CD4-positive, alpha-beta T cell (primary cell): Measurements from ENCODE around the gene CENPT. TPM values are rescaled to one million over a fixed set of nuclear protein-coding genes. Genes with fewer than 3 reads are reported as not detected.

ENCODE experiments used
- ATAC-seq: fragments of 200-7000 bp; cut with Tn5 transposase; one replicate; pipeline ENCODE4 v1.10.0; 2022; ENCODE audit warnings: mild to moderate bottlenecking; ENCODE audit not compliant: poor library complexity
- CTCF ChIA-PET: fragments of 350-600 bp; sonication (Branson Sonifier 250); formaldehyde crosslinking; loops from one replicate; lab custom pipeline; 2021; ENCODE audit warnings: antibody characterized with exemption, inconsistent platforms; lab: Charles Lee
- POLR2A ChIA-PET: fragments of 350-600 bp; sonication (Branson Sonifier 250); formaldehyde crosslinking; loops from one replicate; lab custom pipeline; 2021; ENCODE audit warnings: antibody characterized with exemption, inconsistent platforms; lab: Charles Lee
- DNase-seq, 14 experiments: peaks; one replicate each; pipeline ENCODE4 v3.0.0-alpha.2; 2013 to 2020; ENCODE audit warnings: mixed read lengths in 2 of 14
- H3K27ac ChIP-seq, 2 donors: one replicate each; pipeline versions ENCODE4 v1.5.1 to v1.7.0; 2013; ENCODE audit warnings: low read length in 2 of 2, low read depth in 1 of 2, mild to moderate bottlenecking in 1 of 2
- H3K27me3 ChIP-seq, 2 experiments: 1 replicate in 1 of 2; 2 replicates in 1 of 2; pipeline versions ENCODE4 v1.6.1 to v1.7.0; 2013; ENCODE audit warnings: low read length in 2 of 2, control low read depth in 1 of 2, mild to moderate bottlenecking in 1 of 2, moderate library complexity in 1 of 2; ENCODE audit not compliant: insufficient read depth in 2 of 2, control insufficient read depth in 1 of 2
- H3K36me3 ChIP-seq: one replicate; pipeline ENCODE4 v1.6.1; 2013; ENCODE audit warnings: low read length, control low read depth; ENCODE audit not compliant: insufficient read depth
- H3K4me1 ChIP-seq: one replicate; pipeline ENCODE4 v1.6.1; 2013; ENCODE audit warnings: low read length, control low read depth; ENCODE audit not compliant: insufficient read depth
- H3K4me3 ChIP-seq: one replicate; pipeline ENCODE4 v1.5.1; 2013; ENCODE audit warnings: mild to moderate bottlenecking, low read length, moderate library complexity
- H3K9me3 ChIP-seq, 2 experiments: 1 replicate in 1 of 2; 2 replicates in 1 of 2; pipeline versions ENCODE4 v1.6.1 to v1.7.0; 2013; ENCODE audit warnings: low read length in 2 of 2, mild to moderate bottlenecking in 2 of 2, control low read depth in 1 of 2, moderate library complexity in 1 of 2; ENCODE audit not compliant: control insufficient read depth in 1 of 2, insufficient read depth in 1 of 2
- H3K27ac Mint-ChIP-seq: one replicate; pipeline ENCODE4 v1.8.0; 2020; ENCODE audit warnings: mixed read lengths
- H3K27me3 Mint-ChIP-seq: one replicate; pipeline ENCODE4 v1.8.0; 2021; ENCODE audit warnings: mixed read lengths
- H3K36me3 Mint-ChIP-seq: one replicate; pipeline ENCODE4 v1.8.0; 2021; ENCODE audit warnings: low read depth, mixed read lengths
- H3K4me1 Mint-ChIP-seq: one replicate; pipeline ENCODE4 v1.8.0; 2021; ENCODE audit warnings: low read depth, mixed read lengths
- H3K4me3 Mint-ChIP-seq: one replicate; pipeline ENCODE4 v1.8.0; 2020; ENCODE audit warnings: mild to moderate bottlenecking, mixed read lengths
- H3K9me3 Mint-ChIP-seq: one replicate; pipeline ENCODE4 v1.8.0; 2020; ENCODE audit warnings: mixed read lengths
- intact Hi-C, 2 experiments: fragments of 100-400 bp; cut with DNase I in 1 of 2; cut with micrococcal nuclease in 1 of 2; formaldehyde crosslinking; loops; one replicate each; pipeline versions ENCODE4 v1.15.1 to v1.9.0; 2023 to 2025; cut with DNase I, micrococcal nuclease
- total RNA-seq, 174 experiments: library from RNA in 2 of 174; stranded (reverse) in 2 of 174; gene quantifications; one replicate each; pipeline ENCODE4 v1.2.3 and lab custom pipeline; 2021 to 2026
- TF ChIP-seq, protein P1 (sequence below): fragments of 200-600 bp; IDR thresholded peaks from one replicate; pipeline ENCODE4 v1.8.0; 2022; ENCODE audit warnings: antibody characterized with exemption, mild to moderate bottlenecking

Gene CENPT
- total RNA-seq, 2 experiments from 2014 or later, result 77.5 to 84.1 TPM

DNA sequence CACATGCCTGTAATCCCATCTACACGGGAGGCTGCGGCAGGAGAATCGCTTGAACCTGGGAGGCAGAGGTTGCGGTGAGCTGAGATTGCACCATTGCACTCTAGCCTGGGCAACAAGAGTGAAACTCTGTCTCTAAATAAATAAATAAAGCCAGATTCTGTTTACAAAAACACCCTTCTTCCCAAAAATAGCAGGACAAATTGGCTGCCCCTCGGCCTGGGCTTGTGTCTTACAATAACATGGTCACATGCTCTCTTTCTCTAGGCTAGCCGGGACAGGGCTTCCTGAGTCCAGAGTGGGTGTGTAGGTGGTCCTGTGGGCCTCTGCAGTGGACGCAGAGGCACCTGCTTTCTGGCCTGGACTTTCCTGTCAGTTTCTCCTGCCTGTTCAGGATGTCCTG, 22.2 kb upstream of the CENPT start:
- Mint-ChIP-seq H3K4me3 (no peak overlapping the region), H3K36me3 (peaks cover 49% of the 10 kb centered on the region), H3K27me3 (no peaks in the 10 kb centered on the region), H3K4me1 (peaks cover 22% of the 10 kb centered on the region), H3K27ac (no peak overlapping the region), H3K9me3 (no peaks in the 10 kb centered on the region)
- H3K9me3 ChIP-seq, result no peaks in the 10 kb centered on the region
- H3K27ac ChIP-seq, result no peak overlapping the region
- DNase-seq (no peak), ATAC-seq (no peak)
- intact Hi-C loops, result loop anchor here in 1 of 2 experiments (5.0 kb wide), 1 partner anchor 37 kb away; no protein-coding TSS in a partner anchor
- H3K4me1 ChIP-seq, result peaks cover 25% of the 10 kb centered on the region
- CTCF ChIA-PET, result interaction anchor here (1.2 kb wide), 1 partner anchor 53 kb away, joined by 8 read pairs; no protein-coding TSS in a partner anchor
- no peak overlapping the region for H3K4me3 ChIP-seq
- no peaks in the 10 kb centered on the region for H3K27me3 ChIP-seq
- POLR2A ChIA-PET, result interaction anchor here (0.6 kb wide), 1 partner anchor 258 kb away, joined by 3 read pairs; no protein-coding TSS in a partner anchor
- TF ChIP-seq, protein P1, sequence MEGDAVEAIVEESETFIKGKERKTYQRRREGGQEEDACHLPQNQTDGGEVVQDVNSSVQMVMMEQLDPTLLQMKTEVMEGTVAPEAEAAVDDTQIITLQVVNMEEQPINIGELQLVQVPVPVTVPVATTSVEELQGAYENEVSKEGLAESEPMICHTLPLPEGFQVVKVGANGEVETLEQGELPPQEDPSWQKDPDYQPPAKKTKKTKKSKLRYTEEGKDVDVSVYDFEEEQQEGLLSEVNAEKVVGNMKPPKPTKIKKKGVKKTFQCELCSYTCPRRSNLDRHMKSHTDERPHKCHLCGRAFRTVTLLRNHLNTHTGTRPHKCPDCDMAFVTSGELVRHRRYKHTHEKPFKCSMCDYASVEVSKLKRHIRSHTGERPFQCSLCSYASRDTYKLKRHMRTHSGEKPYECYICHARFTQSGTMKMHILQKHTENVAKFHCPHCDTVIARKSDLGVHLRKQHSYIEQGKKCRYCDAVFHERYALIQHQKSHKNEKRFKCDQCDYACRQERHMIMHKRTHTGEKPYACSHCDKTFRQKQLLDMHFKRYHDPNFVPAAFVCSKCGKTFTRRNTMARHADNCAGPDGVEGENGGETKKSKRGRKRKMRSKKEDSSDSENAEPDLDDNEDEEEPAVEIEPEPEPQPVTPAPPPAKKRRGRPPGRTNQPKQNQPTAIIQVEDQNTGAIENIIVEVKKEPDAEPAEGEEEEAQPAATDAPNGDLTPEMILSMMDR, result no peak
- H3K36me3 ChIP-seq, result peaks cover 44% of the 10 kb centered on the region

DNA sequence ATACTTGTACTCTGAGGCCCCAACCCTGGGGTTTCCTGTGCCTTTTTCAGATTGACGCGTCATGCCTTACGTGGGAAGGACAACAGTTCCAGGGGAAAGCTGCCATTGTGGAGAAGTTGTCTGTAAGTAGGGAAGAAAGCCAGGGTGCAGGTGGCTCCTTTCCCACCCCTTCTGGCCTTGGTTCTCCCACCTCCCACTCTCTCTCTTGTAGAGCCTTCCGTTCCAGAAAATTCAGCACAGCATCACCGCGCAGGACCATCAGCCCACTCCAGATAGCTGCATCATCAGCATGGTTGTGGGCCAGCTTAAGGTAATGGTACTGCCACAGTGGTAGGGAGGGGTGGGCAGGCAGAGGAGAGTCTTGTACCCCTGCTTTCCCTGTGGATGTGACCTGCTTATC, 20.8 kb upstream of the CENPT start:
- Histone ChIP-seq H3K4me3 (no peak overlapping the region), H3K27ac (no peak overlapping the region), H3K9me3 (no peaks in the 10 kb centered on the region), H3K4me1 (peaks cover 11% of the 10 kb centered on the region), H3K36me3 (peaks cover 44% of the 10 kb centered on the region), H3K27me3 (no peaks in the 10 kb centered on the region)
- H3K27ac Mint-ChIP-seq, result no peak overlapping the region
- peaks cover 8% of the 10 kb centered on the region for H3K4me1 Mint-ChIP-seq
- no peaks in the 10 kb centered on the region for H3K9me3 Mint-ChIP-seq
- TF ChIP-seq, protein P1, result no peak
- DNase-seq (no peak), ATAC-seq (no peak)
- peaks cover 37% of the 10 kb centered on the region for H3K36me3 Mint-ChIP-seq
- intact Hi-C loops, result no loop called here
- ChIA-PET CTCF (interaction anchor here (0.9 kb wide), 1 partner anchor 16 kb away, joined by 3 read pairs; the partner anchor contains the start of gene NRN1L), POLR2A (no interaction called here)
- H3K4me3 Mint-ChIP-seq, result no peak overlapping the region
- H3K27me3 Mint-ChIP-seq, result no peaks in the 10 kb centered on the region

DNA sequence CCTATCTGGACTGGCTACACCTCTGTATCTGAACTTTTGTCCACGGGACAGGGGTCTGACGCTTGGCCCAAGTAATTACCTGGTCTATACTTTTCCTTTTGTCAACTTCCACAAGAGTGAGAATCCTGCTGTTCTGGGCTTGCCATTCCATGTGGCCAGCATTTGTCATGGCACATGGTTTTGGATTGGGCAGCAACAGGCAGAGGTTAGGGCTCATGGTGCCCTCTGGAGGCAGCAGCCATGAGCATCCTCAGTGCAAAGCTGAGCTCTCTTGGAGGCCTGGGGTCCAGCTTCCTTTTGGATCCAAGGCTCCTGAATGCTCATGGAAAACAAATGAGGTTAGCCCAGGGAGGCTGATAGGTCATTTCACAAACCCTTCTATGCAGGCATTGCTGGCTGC, 17.8 kb upstream of the CENPT start:
- H3K9me3 ChIP-seq, result no peaks in the 10 kb centered on the region
- no peaks in the 10 kb centered on the region for H3K4me1 ChIP-seq
- H3K4me3 Mint-ChIP-seq, result no peak overlapping the region
- peaks cover 60% of the 10 kb centered on the region for H3K36me3 ChIP-seq
- H3K4me3 ChIP-seq, result no peak overlapping the region
- H3K27me3 ChIP-seq, result no peaks in the 10 kb centered on the region
- intact Hi-C loops, result loop anchor here in 1 of 2 experiments (1.0 kb wide), 1 partner anchor 49 kb away; no protein-coding TSS in a partner anchor
- TF ChIP-seq, protein P1, result peak; percentile 21
- DNase-seq (peak in 5 of 14 experiments; percentile 19 to 59 (median 33)), ATAC-seq (peak; percentile 63)
- H3K36me3 Mint-ChIP-seq, result peaks cover 33% of the 10 kb centered on the region
- no peaks in the 10 kb centered on the region for H3K27me3 Mint-ChIP-seq
- H3K27ac Mint-ChIP-seq, result no peak overlapping the region
- POLR2A ChIA-PET, result interaction anchor here (0.7 kb wide), 1 partner anchor 49 kb away, joined by 5 read pairs; no protein-coding TSS in a partner anchor
- H3K27ac ChIP-seq, result no peak overlapping the region
- no peaks in the 10 kb centered on the region for H3K4me1 Mint-ChIP-seq
- H3K9me3 Mint-ChIP-seq, result no peaks in the 10 kb centered on the region
- CTCF ChIA-PET, result interaction anchor here (4.4 kb wide), 1 partner anchor 49 kb away, joined by 21 read pairs; no protein-coding TSS in a partner anchor
